Glutamatergic neuron (in vitro differentiated cells): ENCODE results near the gene KCNG2. TPM values are rescaled to one million over a fixed set of nuclear protein-coding genes. Genes with fewer than 3 reads are reported as not detected.
"Not testable (repeated sequence)": the region's sequence is repeated elsewhere in the genome, so short reads cannot be mapped to it uniquely, and the experiment has no call there.

Experiments used
- DNase-seq: peaks from one replicate; pipeline ENCODE4 v3.0.0; 2022
- H3K27ac Mint-ChIP-seq: one replicate; pipeline ENCODE4 v1.8.0; 2020; ENCODE audit warnings: mild to moderate bottlenecking, mixed read lengths, inconsistent platforms; ENCODE audit not compliant: unreplicated experiment
- H3K27me3 Mint-ChIP-seq: one replicate; pipeline ENCODE4 v1.8.0; 2020; ENCODE audit warnings: mild to moderate bottlenecking, moderate library complexity, mixed read lengths, inconsistent platforms; ENCODE audit not compliant: unreplicated experiment
- H3K36me3 Mint-ChIP-seq: one replicate; pipeline ENCODE4 v1.8.0; 2020; ENCODE audit warnings: mild to moderate bottlenecking, mixed read lengths, inconsistent platforms; ENCODE audit not compliant: unreplicated experiment
- H3K4me1 Mint-ChIP-seq: one replicate; pipeline ENCODE4 v1.8.0; 2020; ENCODE audit warnings: mild to moderate bottlenecking, low read depth, mixed read lengths, inconsistent platforms; ENCODE audit not compliant: unreplicated experiment
- H3K4me3 Mint-ChIP-seq: one replicate; pipeline ENCODE4 v1.8.0; 2020; ENCODE audit warnings: mild to moderate bottlenecking, mixed read lengths, inconsistent platforms; ENCODE audit not compliant: unreplicated experiment
- H3K9me3 Mint-ChIP-seq: one replicate; pipeline ENCODE4 v1.8.0; 2020; ENCODE audit warnings: mild to moderate bottlenecking, moderate library complexity, mixed read lengths, inconsistent platforms; ENCODE audit not compliant: unreplicated experiment
- CTCF ChIP-seq: fragments of 200-600 bp; sonication (generic); IDR thresholded peaks from one replicate; pipeline ENCODE4 v1.5.0; 2021; ENCODE audit not compliant: partially characterized antibody, unreplicated experiment
- total RNA-seq: library from RNA; stranded (reverse); fragmentation: NEBNext Ultra II Directional; extraction: Animal tissue kit (Norgen Biotek cat#: 25700); gene quantifications from one replicate; pipeline ENCODE4 v1.2.1, GENCODE V29; 2021; ENCODE audit not compliant: unreplicated experiment

Gene KCNG2
- total RNA-seq, 1 donor from 2014 or later: 1.6 TPM

DNA sequence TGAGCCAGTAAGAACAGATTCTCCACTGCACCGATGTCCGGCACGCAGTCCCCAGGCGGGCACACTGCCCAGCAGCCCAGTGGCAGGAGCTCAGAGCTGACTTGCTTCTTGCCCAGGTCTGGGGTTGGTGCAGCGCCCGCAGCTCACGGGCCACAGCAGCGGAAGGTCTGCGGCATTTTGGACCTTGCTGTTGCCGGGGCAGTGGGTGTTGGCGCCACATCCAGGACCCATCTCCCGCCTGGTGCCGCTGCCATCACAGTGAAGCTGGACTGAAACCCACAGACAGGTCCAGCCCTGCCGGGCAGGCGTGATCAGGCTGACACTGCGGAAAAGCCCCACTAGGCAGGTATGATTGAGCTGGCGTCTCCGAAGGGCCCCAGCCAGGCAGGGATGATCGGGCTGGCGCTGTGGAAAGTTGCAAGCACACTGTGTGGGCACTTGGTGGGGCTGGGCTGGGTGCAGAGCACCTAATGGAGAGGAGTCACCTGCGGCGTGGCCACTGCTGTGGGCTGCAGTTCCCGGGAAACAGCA lies 78.3 kb downstream of the KCNG2 start:
- TF ChIP-seq CTCF: no peak
- Mint-ChIP-seq H3K27ac (no peak overlapping the region), H3K4me3 (no peak overlapping the region), H3K36me3 (peaks cover 9% of the 10 kb centered on the region), H3K4me1 (peaks cover 4% of the 10 kb centered on the region), H3K27me3 (peaks cover 8% of the 10 kb centered on the region), H3K9me3 (peaks cover 11% of the 10 kb centered on the region)
- DNase-seq: no peak

DNA sequence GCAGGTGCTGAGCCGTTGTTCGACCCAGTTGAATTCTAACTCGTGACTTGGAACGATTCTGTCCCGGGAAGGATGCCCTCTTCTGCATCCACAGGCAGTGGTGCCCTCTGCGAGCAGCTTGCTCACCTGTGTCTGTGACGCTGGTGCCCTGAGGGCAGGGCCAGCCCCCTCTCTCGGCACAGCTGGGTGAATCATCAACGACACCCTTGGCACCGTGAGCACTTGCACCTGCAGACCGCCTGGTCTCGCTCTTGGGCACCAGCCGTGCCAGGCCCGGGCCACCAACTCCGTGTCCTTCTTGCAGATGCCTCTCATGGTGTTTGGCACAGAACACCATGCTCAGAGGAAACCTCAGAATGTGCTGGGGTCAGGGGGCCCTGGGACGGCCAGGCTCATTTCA lies 78.8 kb downstream of the KCNG2 start:
- Mint-ChIP-seq H3K27me3 (peaks cover 8% of the 10 kb centered on the region), H3K4me3 (no peak overlapping the region)

DNA sequence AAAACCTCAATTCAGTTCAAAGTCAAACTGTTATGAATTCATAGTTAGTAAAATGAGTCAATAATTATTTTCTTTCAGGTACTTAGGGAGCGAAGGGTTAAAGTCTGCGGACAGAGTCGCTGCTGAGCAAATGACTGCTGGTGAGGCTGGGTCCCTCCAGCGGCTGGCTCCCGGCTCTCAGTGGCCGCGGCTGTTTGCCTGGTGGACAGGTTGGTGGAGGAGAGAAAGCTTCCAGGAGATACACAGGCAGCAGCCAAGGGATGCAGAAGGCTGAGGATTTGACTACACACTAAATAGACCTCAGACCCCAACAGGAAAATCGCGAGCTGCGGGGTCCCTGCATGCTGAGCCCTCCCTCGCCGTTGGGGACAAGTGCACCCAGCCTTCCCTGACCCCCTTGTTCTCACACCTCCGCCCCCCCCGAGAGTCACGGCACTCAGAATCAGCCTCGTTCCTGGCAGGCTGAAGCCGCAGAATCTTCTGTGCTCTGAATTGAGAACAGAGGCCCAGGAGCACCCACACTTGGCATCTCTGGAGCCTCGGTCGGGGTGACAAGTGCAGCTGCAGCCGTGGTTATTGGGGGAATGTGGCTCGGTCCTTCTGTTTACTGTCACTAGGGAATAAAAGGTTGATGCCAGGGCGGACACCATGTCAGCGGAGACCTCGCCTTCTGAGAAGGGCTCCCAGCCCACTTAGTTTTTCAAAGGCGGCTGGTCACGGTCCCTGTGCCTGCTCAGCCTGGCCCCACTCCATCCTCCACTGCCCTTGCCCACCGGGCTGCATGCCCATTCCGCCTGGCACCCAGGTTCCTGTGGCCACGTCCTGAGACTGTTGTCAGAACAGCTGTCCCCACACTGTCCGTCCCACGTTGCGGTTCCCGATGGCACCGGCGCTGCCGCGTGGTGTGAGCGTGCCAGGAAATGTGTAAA lies 79.7 kb downstream of the KCNG2 start:
- no peak for TF ChIP-seq CTCF
- Mint-ChIP-seq H3K4me3 (no peak overlapping the region), H3K27me3 (peaks cover 8% of the 10 kb centered on the region), H3K36me3 (peaks cover 9% of the 10 kb centered on the region), H3K4me1 (peaks cover 4% of the 10 kb centered on the region), H3K27ac (no peak overlapping the region), H3K9me3 (peaks cover 13% of the 10 kb centered on the region)
- no peak for DNase-seq

More for the DNA sequence above, 78.8 kb downstream of the KCNG2 start:
- Mint-ChIP-seq H3K36me3 (peaks cover 9% of the 10 kb centered on the region), H3K27ac (no peak overlapping the region), H3K4me1 (peaks cover 4% of the 10 kb centered on the region), H3K9me3 (peaks cover 11% of the 10 kb centered on the region)
- DNase-seq: no peak
- TF ChIP-seq CTCF: no peak

GRCh38 chr18:79878246-79878645 lies 80.5 kb downstream of the KCNG2 start:
- not testable (repeated sequence) for DNase-seq

GRCh38 chr18:79878741-79879378 lies 81.1 kb downstream of the KCNG2 start:
- Mint-ChIP-seq H3K4me3 (no peak overlapping the region), H3K36me3 (peaks cover 9% of the 10 kb centered on the region), H3K9me3 (peaks cover 13% of the 10 kb centered on the region), H3K27ac (no peak overlapping the region), H3K27me3 (peaks cover 8% of the 10 kb centered on the region), H3K4me1 (peaks cover 2% of the 10 kb centered on the region)
- DNase-seq: no peak
- TF ChIP-seq CTCF: no peak

More at GRCh38 chr18:79878246-79878645, 80.5 kb downstream of the KCNG2 start:
- H3K27me3 Mint-ChIP-seq, H3K27ac Mint-ChIP-seq, H3K4me1 Mint-ChIP-seq, H3K4me3 Mint-ChIP-seq, H3K36me3 Mint-ChIP-seq: not testable (repeated sequence)
- H3K9me3 Mint-ChIP-seq: peaks cover 13% of the 10 kb centered on the region
